WI38 (cell line): ENCODE results near the gene KIF9.
"Not testable (repeated sequence)": the region's sequence is repeated elsewhere in the genome, so short reads cannot be mapped to it uniquely, and the experiment has no call there.

Experiments used
- H3K4me3 ChIP-seq: 2 replicates; pipeline ENCODE4 v1.5.1; 2011; ENCODE audit warnings: low read depth, mild to moderate bottlenecking, control low read depth, low read length
- CTCF ChIP-seq: IDR thresholded peaks from 2 replicates; pipeline ENCODE4 v1.5.1; 2012; ENCODE audit warnings: low read depth, mild to moderate bottlenecking, control low read depth, low read length

KIF9 gene

DNA sequence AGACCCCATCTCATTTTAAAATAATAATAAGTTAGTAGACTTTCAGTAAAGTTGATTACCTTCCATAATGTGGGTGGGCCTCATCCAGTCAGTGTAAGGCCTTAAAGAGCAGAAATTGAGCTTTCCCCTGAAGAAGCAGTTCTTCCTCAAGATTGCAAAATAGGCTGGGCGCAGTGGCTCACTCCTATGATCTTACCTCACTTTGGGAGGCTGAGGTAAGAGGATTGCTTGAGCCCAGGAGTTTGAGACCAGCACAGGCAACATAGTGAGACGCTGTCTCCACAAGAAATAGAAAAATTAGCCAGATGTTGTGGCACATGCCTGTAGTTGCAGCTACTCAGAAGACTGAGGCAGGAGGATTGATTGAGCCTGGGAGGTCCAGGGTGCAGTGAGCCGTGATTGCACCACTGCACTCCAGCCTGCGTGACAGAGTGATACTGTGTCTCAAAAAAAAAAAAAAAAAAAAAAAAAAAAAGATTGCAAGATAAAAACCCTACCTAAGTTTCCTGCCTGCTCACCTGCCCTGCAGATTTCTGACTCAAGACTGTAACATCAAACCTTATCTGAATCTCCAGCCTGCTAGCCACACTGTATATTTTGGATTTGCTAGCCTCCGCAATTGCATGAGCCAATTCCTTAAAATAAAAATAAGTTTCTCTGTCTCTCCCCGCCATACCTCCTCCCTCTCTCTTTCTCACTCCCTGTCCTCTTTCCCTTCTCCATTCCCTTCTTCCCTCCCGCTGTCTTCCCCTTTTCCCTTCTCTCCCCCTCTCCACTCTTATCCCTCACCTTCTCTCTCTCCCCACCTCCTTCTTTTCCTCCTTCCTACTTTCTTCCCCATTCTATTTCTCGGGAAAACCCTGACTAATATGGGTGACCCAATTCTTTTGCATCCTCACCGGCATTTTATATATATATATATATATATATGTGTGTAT, 17.1 kb upstream of the KIF9 start:
- H3K4me3 ChIP-seq = no peak overlapping the region
- no peak for TF ChIP-seq CTCF

GRCh38 chr3:47298439-47298838, 15.8 kb upstream of the KIF9 start:
- no peak overlapping the region for H3K4me3 ChIP-seq
- TF ChIP-seq CTCF = no peak

- no peak overlapping the region for H3K4me3 ChIP-seq
- no peak for TF ChIP-seq CTCF
These were observed 14.1 kb upstream of the KIF9 start for GRCh38 chr3:47296562-47297302.

GRCh38 chr3:47295976-47296375, 13.4 kb upstream of the KIF9 start:
- TF ChIP-seq CTCF = no peak
- no peak overlapping the region for H3K4me3 ChIP-seq

GRCh38 chr3:47295322-47295721, 12.7 kb upstream of the KIF9 start:
- TF ChIP-seq CTCF = no peak
- no peak overlapping the region for H3K4me3 ChIP-seq

GRCh38 chr3:47294392-47294791, 11.8 kb upstream of the KIF9 start:
- TF ChIP-seq CTCF = no peak
- no peak overlapping the region for H3K4me3 ChIP-seq

DNA sequence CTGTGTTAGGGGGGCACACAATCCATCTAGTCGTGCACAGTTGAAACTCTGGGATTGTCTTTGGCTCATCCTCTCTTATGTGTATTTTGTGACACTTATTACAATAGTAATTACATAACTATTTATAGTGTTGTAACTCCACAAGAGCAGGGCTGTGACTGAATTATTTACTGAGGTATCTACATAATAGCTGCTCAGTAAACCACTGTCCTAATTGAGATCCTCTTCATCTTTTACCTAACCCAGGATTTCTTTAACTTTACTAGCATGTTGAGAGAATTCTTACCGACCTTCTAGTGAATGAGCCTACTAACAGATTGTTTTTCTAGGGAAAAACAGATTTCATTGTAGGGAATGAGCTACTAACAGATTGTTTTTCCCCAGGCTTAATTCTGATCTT, 11.2 kb upstream of the KIF9 start:
- H3K4me3 ChIP-seq = no peak overlapping the region
- TF ChIP-seq CTCF = no peak

DNA sequence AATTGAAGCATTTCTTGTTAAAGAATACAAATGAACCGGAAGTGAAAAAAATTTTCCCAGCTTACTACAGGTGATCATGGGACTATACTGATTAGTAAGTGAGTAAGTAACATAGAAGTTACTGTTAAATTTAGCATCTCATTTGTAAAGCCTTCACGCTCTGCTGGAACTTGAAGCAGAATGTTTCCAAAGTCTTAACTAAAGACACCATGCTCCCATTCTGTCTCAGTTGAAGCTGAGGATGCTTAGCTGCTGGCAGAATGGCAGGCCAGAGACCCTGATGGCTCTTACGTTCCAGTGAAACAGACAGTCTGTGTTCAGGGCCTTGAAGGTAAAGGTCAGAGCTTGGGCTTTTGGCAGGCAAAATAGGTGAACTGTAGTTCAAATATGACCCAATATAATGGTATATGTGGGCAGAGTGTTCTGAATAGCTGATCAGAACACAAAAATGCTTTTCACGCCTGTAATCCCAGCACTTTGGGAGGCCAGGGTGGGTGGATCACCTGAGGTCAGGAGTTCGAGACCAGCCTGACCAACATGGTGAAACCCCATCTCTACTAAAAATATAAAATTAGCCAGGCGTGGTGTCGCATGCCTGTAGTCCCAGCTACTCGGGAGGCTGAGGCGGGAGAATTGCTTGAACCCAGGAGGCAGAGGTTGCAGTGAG, 9.3 kb upstream of the KIF9 start:
- not testable (repeated sequence) for H3K4me3 ChIP-seq
